GM20431 (cell line): Measurements from ENCODE around the gene GRIK3.

Experiments used
- in situ Hi-C: fragments of 300-500 bp; cut with MseI, MboI; formaldehyde crosslinking; loops from one replicate; pipeline ENCODE4 v1.15.0; 2020; ENCODE audit warnings: low sequenced_read_pairs; ENCODE audit not compliant: unreplicated experiment

GRIK3 gene

DNA sequence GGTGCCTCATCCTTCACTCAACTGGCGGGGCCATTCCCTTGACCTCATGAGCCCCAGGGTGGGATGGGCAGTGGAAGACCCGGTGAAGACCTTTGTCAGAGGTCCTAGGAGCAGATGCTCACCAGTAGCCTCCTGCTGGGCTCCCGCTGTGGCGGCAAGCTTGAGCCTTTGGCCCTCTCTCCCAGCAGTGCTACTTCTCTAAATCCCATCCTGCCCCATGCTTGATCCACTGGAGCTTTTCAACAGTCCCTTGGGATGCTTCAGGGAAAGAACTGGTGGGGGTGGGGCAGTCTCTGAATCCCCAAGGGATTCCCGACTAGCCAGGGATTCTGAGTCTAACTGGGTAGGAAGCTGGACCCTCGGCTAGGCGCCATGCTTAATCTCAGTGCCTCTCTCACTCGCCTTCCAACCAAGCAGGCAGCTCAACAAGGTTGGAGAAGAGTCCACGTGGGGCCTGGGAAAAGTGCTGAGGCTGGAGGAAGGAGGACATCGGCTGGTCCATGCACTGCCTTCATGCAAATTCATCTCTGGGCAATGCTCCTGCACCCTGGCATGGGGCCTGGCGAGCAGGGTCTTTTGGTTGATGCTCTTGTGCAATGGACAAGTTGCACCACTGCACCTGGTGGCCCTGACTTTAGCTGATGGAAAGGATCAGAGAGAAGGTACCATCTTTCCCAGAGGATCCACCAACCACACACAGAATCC lies 190.3 kb downstream of the GRIK3 start:
- in situ Hi-C loops: no loop called here

DNA sequence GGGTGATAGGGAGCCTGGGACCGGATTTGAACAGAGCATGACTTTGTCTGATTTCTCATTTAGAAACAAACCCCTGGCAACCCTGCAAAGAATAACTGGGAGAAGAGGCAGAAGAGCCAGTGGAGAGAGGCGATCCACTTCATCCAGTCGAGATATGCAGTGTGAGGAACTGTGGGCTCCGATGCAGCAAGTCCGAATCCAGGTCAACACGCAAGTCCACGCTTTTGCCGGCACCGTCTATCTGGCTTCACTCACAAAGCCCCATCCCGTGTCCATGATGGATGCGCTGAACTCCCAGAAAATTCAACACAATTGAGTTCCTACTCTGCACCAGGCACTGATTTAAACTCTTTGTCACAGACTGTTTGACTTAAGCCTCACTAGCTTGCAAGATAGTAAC lies 191.3 kb downstream of the GRIK3 start:
- in situ Hi-C loops: no loop called here

DNA sequence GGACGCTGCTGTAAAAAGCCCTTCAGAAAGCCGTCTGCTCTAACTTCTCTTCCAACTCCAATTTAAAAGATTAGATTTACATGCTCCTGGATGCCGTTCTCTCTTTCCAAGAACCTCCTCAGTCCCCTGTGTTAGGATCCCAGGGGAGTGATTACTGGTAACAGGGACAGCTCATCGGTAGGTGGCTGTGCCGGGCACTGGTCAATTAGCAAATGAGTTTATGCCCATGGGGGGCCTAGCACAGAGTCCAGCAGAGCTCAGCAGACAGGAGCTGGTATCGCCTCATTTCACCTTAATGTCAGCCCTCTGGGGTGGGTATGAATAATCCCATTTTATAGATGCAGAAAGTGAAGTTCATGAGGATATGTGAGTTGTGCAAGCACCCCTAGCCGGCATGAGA lies 191.9 kb downstream of the GRIK3 start:
- in situ Hi-C loops: no loop called here

DNA sequence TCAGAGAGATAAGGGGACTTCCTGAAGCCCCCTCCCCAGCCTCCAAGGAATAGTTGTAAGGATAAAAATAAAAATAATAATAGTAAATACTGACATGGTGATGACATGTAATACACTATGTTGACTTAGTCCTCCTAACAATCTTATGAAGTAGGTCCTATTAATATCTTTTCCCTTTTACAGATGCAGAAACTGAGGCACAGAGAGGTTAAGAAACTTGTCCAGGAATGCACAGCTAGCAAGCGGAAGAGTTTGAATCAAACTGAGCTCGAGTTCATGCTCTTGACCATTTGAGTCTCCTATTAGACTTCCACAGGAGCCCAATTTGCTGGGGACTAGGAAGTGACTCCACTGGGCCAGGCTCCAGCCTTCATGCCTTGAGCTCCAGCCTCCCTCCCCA lies 194.8 kb downstream of the GRIK3 start:
- in situ Hi-C loops: no loop called here

DNA sequence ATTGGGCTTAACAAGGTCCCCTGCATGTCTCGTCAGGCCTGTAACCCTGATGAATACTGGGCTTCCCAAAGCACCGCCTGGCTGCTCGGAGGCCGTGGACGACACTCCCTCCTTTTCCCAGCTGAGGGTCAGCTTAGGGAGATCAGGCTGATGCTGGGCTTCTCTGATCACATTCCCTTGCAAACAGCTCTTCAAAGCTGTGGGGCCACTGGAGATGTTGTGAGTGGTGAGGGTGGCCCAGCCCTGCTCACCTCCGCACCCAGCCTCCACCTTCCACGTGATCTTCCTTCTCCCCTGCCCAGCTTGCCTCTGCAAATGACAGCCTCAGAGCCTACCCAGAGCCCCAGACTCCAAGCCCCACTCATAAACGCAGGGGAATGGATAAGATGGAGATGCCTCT lies 195.4 kb downstream of the GRIK3 start:
- in situ Hi-C loops: no loop called here

DNA sequence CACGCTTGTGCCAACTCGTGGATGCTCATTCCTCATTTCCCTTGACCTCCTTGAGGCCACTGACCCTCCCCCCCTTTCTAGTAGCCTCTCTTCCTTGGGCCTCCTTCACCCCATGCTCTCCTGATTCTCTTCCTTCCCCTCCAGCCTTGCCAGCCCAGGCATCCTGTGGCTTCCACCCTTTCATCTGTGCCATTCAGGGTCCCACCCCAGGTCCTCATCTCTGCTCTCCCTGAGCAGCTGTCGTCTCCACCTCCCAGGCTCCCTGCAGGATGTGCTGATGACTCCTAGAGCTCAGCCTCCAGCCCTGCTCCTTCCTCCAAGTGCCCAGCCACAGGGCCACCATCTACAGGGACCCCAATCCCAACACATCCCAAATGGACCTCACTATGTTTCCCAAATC lies 197.4 kb downstream of the GRIK3 start:
- in situ Hi-C loops: no loop called here

DNA sequence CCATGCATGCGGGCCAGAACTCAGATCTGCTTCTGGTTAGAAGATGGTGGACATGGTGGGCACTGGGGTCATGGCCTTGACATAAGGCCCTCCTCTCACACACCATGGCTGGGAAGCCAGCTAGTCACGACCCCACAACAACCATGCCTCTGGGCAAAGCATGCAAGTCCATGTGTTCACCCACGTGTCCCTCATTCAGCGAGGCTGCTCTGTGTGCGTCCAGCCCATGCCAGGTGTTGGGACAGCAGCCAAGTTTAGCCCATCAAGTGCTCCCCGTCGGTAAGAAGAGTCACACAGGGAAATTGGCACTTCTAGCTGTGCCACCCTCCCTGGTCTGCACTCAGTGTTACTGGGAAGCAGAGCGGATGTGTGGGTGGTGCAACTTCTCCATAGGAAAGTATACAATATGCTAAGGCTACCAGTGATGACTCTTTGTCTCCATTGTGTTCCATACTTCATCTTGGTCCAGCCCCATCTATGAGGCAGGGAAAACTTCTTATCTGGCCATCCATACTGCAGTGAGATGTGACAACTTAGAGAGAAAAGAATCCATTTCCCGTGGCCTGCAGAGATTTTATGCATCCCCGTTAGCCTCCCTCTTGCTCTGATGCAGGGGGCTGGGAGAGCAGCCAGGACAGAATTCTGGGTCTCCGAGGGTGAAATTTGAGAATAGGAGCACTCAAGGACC lies 198.0 kb downstream of the GRIK3 start:
- in situ Hi-C loops: no loop called here

DNA sequence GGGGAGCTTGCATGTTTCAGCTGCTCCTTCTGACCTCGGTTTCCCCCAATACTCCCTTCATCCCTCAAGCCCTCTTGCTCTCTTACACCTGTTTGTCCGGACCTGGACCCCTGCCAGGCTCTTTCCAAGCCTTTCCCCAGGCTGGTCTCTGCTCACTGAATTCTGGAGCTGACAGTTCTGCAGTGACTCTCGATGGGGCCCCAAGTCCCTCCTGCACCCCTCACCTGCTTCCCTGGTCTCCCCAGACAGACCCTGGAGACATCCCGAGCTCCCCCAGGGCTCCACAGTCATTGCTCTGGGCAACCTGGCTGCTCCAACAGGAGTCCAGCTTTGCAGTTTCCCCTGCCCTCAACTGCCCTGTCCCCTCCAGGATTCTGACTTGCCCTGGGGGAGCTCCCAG lies 198.6 kb downstream of the GRIK3 start:
- in situ Hi-C loops: no loop called here

DNA sequence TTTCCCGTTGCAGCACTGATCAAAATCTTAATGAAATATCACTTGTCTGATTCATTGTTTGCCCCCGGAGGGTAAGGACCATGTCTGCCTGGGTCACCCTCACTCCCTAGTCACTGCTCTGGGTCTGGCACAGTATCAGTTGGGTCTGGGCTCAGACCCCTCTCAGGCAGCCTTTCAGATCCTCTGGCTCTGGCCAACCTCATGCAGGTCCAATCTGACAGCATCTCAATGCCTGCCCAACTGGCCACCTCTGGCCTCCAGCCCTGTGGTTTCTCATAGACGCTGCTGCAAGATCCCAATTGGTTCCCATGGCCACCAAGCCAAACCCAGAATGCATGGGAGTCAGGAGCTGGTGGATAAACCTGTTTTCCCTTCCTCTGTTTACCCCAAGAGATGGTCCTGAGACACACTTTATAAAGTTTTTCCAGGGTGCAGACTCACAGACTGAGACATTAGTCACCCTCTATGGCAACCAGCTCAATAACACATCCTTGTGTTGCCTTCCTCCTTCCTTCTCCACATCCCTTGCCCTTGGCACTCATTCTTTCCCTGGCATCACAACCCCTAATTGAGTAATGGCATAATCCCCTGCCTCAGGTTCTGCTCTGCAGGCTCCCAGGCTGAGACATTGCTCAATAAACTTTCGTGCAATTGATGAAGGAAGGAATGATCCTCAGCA lies 199.2 kb downstream of the GRIK3 start:
- in situ Hi-C loops: no loop called here

DNA sequence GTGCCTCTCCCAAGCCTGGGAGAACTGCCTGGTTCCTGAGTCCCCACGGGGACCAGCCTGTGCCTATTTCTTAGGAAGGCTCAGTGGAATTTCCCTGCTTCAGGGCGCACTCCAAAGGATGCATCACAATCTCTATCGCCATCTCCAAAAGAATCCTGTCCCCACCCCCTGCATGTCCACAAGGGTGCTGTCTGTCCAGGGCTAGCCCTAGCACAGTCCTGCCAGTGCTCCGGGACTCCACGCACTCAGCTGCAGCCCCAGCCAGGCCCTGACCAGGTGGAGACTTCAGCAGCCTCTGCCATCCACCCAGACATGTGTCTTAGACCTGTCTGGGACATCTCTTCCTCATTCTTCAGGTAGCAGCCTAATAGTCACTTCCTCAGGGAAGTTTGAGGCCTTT lies 199.7 kb downstream of the GRIK3 start:
- in situ Hi-C loops: no loop called here

DNA sequence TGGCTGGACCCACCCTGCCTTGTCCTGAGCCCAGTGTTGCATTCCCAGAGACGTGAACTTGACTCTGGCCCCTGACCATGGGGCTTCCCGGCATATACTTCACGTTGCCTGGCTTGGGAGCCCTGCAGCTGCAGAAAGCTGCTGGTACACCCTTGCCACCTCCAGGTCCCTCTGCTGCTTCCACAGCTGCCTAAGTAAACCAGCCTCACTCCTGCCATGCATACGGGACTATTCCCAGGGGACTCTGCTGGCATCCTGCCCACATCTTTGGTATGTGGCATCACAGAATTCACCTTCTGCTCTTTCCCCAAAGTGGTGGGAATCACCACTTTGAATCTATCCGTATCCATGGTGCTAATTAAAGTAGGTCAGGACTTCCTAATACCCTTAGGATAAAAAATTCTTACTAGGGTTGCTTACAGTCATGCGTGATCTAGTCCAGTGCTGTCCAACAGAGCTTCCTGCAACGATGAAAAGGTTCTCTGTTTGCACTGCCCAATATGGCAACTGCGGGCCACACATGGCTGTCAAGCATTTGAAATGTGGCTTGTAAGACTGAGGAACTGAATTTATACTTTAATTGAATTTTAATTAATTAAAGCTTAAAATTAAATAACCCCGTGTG lies 203.0 kb downstream of the GRIK3 start:
- in situ Hi-C loops: no loop called here

DNA sequence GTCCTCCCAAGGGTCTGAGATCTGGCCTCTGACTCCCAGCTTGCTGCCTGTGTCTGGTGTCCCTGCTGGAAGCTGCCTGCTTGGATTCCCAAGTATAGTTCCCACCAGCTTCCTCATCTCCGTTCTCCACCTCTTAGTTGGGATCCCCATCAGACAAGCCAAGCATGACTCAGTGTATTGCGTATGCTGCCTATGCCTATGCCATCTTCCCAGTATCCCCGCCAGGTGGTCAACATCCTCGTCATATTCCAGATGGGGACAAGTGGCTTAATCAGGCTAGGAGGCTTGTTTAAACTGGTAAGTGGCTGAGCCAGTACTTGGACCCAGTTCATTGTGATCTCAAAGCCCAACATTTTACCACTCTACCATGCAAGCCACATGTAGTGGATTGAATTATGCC lies 204.4 kb downstream of the GRIK3 start:
- in situ Hi-C loops: no loop called here

DNA sequence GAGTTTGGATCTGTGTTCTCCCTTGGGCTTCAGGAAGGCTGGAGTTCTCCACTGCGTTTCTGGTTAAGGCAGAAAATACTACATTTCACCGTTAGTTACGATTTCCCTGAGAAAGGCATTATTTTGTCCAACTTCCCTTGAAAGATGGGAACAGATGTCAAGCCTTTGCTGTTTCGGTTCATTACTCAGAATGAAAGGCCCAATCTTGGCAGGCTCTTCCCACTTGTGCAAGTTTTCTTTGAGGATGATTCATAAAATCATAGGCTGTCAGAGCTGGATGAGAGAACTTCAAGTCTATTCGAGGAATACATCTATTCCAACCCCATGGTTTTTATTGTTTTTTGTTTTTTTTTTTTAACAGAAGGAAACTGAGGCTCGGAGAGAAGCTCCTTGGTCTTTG lies 205.2 kb downstream of the GRIK3 start:
- in situ Hi-C loops: no loop called here

DNA sequence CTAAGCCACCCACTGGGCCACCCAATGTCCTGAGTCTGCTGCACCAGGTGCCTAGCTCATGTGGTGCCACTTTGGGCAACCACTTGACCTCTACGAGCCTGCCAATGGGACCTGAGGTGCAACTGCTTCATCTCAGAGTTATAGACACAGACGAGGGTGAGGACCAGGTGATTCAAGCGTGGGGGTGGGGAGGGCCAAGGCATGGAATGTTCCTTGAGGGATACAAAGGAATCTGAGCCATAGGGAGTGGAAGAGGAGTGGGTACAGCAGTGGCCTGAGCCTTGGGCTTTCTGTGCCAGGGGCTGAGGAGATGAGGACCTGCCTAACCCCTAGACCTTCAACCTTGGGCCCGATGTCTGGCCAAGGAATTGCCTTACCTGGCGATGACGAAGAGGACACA lies 209.1 kb downstream of the GRIK3 start:
- in situ Hi-C loops: no loop called here

DNA sequence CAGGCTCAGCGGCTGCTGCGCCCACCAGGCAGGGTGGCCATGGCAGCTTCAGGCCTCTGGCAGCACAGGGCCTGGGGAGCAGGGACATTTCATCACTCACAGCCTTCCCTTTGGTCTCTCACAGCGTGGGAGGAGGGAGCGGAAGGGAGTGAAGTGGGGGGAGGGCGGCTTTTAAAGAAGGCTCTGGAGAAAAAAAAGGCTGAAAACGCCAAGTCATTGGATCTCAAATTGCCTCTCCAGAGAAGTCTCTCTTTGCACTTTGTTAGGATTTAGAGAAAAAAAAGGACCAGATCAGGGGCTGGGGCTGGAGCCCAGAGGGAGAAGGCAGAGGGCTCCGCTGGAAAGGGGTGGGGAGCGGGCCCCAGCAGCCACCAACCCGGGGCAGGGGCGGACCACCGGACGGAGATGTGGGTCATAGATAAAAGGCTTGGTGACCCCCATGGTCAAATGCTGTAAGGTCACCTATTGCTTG lies 209.9 kb downstream of the GRIK3 start:
- in situ Hi-C loops: no loop called here

DNA sequence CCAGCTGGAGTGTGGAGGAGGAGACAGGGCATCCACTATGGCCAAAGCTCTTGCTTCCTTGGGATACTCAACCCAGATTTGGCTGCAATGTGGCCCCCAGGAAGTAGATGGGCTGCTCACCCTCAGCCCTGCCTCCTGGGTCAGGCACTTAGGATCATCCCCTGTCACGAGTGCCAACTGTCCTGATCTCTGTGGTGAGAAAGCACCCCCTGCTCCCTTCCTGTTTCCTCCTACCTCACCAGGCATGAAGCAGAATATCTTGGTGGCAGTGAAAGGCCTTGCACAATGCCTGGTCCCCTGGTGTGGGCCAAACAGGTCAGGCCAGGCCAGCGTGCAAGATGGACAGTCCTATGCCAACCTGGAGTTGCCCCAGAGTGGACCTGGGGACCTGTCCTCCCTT lies 211.7 kb downstream of the GRIK3 start:
- in situ Hi-C loops: no loop called here

DNA sequence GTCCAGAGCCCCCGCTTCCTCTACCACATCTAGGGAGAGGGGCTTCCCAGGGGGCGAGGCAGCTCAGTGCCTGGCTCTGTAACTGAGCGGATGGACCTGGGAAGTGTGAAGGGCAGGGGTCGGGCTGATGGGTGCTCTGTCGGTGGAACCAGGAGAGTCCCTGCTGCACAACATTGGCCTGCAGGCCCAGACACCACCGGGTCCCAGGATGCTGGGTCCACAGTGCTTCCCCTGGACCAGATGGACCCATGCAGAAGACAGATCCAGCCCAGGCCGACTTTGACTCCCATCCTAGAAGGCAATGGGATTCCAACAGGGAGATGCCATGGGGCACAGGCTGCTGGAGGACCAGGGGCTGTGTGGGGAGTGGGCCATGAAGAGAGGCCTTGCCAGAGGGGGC lies 212.9 kb downstream of the GRIK3 start:
- in situ Hi-C loops: no loop called here

DNA sequence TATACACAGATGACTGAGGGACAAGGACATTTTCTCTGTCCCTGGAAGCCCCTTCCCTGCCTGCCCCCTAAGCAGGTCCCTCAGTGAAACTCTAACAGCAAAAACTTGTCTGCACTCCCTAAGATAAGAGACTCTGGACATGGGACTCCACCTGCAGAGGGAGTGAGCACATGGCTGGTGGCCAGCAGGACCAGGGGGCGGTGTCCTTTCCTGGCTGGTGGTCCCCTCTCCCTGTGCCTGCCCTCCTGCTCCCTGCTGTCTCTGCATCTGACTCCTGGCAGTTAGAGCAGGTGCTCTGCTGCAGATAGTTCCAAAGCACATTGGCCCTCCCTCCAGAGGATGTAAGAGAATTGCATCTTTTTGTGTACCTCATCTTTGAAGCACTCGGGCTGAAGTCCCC lies 215.5 kb downstream of the GRIK3 start:
- in situ Hi-C loops: no loop called here

DNA sequence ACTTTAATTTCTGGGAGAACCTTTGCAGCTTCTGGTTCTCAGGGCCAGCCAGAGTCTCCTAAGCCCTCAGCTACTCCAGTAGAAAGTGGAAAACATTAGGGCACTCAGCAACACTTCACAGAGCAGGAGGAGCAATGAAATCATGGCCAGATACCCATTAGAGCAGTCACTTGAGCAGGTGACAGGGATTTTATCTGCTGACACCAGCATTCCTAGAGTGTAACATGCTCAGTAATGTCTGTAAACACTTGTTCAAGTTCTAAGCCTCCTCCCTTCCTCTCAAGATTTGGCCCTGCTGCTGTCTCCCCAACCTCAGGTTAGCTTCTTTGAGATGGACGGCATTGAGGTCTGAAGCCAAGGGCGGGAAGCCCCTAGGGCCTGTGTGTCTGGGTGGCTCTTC lies 218.0 kb downstream of the GRIK3 start:
- in situ Hi-C loops: no loop called here

DNA sequence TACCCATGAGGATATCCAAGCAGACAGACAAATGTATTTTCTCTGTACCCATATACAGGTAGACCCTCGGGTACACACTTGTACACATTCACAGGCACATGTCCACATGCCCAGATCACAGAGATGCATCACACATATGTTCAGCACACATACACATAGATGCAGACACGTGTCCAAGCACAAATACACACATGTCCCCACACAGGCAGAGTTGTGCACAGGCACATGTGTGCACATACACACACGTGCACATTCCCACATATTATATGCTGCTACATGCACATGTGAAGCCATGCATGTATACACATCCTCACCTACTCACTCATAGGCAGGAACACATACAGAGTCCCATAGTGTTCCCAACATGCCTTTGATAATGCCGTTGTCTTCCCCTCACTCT lies 219.5 kb downstream of the GRIK3 start:
- in situ Hi-C loops: no loop called here

DNA sequence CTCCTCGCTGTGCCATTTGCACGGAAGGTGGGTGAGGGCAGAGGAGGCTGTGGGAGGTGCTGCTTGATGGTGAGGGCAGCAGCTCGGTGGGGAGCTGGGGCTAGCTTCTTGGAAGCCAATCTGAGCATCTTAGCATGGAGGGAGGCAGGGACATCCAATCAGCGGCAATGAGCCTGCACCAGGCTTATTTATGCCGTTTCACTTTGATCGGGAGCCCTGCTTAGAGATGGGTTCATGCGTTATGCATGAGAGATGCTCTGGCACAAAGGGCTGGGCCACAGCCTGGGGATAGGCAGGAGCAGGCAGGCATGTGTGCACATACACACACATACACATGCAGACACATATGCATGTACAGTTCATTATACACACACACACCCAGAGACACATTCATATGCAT lies 220.2 kb downstream of the GRIK3 start:
- in situ Hi-C loops: no loop called here
